GM13976 (cell line): ENCODE measurements around the gene SP2.

ENCODE experiments used
- DNase-seq: peaks from one replicate; pipeline ENCODE4 v3.0.0; 2012; ENCODE audit warnings: low spot score
- in situ Hi-C: fragments of 300-500 bp; cut with MboI; formaldehyde crosslinking; loops from one replicate; pipeline ENCODE4 v1.12.0; 2022; ENCODE audit warnings: low sequenced_read_pairs, mixed read lengths, inconsistent platforms; ENCODE audit not compliant: unreplicated experiment
- TF ChIP-seq, protein P1 (sequence below): IDR thresholded peaks from 2 replicates; pipeline ENCODE4 v1.5.1; 2012; ENCODE audit warnings: borderline replicate concordance, mild to moderate bottlenecking; ENCODE audit not compliant: insufficient read depth; ENCODE audit errors: extremely low read depth, missing control alignments, control extremely low read depth

The SP2 gene

DNA sequence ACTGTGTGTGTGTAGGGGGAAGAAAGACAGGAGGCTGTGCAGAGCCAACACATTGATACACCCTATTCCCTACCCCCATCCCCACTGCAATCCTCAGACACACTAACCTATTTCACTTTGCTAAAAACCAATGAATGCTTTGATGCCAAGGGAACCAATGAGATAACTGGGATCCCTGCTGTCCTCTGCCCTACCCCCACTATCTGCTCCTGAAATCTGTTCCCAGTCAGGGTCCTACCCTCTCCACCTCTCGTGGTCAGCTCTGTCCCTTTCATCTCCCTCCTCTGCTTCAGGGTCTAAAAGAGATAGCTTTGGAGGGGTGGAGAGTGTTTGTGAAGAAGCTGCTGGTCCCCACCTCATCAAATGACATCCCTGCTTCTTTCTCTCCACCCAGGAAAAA is 26.0 kb upstream of the SP2 start:
- in situ Hi-C loops = no loop called here
- no peak for DNase-seq
- TF ChIP-seq, protein P1, sequence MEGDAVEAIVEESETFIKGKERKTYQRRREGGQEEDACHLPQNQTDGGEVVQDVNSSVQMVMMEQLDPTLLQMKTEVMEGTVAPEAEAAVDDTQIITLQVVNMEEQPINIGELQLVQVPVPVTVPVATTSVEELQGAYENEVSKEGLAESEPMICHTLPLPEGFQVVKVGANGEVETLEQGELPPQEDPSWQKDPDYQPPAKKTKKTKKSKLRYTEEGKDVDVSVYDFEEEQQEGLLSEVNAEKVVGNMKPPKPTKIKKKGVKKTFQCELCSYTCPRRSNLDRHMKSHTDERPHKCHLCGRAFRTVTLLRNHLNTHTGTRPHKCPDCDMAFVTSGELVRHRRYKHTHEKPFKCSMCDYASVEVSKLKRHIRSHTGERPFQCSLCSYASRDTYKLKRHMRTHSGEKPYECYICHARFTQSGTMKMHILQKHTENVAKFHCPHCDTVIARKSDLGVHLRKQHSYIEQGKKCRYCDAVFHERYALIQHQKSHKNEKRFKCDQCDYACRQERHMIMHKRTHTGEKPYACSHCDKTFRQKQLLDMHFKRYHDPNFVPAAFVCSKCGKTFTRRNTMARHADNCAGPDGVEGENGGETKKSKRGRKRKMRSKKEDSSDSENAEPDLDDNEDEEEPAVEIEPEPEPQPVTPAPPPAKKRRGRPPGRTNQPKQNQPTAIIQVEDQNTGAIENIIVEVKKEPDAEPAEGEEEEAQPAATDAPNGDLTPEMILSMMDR = no peak

DNA sequence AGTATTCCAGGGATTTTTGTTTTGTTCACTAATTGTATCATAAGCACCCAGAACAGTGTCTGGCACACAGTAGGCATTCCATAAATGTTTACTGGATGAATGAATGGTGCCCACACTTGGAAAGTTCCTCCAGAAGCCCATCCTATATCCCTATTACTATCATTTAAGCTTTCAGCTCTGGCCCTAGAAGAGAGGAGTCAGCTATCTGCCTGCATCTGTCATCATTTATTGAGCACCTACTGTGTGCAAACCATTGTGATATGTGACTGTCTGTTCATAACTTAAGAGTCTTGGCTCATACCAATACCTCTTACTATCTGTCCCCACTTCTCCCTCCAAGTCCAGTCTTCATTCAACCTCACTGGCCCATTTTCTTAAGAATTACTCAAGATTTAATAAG is 25.0 kb upstream of the SP2 start:
- in situ Hi-C loops = no loop called here
- TF ChIP-seq, protein P1 = no peak
- no peak for DNase-seq

- in situ Hi-C loops = no loop called here
- TF ChIP-seq, protein P1 = no peak
- DNase-seq = no peak
Measured at GRCh38 chr17:47872019-47872650, 23.9 kb upstream of the SP2 start.

DNA sequence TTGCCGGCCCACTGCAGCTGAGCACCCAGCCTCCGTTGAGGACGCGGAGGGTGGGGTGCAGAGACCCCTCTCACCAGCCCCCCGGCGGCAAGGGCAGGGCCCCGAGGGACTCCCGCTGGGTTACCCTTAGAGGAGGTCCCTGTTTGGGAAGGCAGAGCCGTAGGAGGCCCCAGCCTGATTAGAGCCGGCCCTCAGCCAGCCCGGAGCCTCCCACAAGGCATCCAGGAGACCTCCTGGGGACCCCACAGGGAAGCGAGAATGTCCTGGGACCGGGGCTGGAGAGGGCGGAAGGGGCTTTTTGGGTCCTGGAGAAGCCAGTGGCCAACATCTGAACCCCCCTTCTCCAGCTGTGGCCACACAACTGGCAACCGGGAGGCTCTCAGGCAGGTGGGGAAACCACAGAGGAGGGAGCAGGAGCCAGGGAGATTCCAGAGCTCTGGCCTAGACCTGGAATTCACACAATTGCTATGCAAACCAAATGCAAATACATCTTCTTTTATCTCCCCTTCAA is 23.3 kb upstream of the SP2 start:
- in situ Hi-C loops = no loop called here
- TF ChIP-seq, protein P1 = no peak

DNA sequence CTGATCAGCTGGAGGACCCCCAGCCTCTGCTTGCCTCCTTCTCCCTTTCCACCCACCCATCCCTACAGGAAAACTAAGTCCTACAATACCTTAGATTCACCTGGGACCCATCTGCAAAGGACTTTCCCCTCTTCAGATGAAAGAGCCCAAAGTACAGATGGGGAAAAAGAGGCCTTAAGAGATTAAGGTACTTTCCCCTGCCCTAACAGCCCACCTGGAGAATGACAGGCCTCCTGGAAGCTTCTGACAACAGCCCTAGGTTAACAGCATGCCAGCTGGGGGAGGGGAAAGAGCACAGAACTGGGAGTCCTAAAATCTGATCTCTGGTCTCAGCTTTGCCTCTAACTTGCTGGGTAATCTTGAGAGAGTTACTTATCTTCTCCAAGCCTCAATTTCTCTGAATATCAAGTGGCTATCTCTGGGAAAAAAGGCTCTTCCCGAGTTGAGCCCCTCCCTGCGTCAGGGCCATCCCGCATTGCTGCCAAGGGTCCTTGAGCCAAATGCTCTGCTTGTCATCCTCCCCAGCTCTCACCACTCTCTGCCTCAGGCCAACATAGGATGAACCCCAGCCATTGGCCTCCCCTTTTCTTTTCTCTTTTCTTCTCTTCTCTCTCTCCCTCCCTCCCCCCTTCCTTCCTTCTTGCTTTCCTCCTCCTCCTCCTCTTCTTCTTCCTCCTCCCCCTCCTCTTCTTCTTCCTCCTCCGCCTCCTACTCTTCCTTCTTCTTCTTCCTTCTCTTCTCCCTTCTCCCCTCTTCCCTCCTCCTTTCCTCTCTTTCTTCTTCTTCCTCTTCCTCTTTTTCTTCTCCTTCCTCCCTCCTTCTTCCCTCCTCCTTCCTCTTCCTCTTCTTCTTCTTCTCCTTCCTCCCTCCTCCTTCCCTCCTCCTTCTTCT is 22.6 kb upstream of the SP2 start:
- in situ Hi-C loops = no loop called here
- TF ChIP-seq, protein P1 = no peak
- no peak for DNase-seq

More for the DNA sequence above, 23.3 kb upstream of the SP2 start:
- DNase-seq = no peak

DNA sequence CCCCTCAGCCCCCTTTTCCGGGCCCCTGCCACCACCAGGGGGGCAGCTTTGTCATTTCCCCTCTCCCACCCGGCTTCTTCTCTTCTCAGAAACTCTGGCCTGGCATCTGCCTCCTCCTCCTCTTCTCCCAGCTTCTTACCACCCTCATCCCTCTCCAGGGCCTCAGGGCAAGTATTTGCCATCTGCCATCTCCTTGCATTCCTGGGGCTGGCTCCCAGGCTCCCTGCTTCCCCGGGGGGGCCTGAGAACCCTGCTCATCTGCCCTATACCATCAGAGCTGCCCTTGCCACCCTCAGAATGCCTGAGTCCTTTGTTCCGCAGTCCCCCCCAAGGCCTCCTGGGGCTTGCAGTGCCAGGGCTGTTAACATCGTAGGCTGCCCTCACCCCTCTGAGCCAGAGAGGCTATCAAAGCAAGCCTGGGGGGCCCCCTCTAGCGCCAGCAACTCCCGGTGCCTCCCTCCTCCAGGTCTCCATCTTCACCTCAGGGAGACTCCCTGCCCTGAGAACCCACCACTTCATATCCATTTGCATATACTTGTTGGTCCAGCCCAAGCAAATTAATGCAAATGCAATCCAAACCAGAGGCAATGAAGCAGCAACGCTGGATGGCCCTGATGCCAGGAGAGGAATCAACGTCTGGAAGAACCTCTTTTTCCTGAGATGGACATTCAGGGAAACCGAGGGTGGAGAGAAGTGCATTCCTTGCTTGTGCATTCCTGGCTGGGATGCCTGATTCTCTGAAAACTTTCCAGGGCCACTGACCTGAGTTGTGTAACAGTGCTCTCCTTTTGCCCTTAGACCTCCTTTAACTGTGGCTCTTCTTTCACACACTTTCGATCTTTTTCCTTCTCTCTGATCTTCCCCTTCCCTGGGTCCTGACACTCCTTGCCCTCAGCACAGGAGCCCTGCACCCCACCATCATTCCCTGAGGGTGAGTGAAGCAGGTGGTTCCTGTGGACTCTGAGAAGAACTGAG is 20.7 kb upstream of the SP2 start:
- in situ Hi-C loops = no loop called here
- DNase-seq = no peak
- TF ChIP-seq, protein P1 = no peak
